Measurements from ENCODE around the gene TMEM200A.

DNA sequence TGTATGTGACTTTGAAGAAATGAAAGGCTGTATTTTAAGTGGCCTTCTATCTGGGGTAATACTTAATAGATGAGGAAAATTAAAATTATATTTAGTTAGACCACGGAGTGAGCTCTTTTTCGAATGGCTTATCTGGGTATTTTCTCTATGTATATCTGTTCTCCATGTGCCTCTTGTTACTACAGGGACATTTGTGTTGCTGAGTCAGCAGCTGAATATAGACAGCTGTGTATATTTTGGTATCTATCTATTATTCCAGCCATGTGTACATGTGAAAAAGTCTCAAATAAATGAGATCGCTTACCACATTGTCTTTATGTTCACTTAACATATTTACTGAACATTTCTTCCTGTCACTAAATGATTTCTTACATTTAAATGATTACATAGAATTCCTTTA is 57.2 kb downstream of the TMEM200A start:
- no peak for TF ChIP-seq POLR2A (IDR thresholded peaks at IDR 0.05)
- TF ChIP-seq, protein P1, sequence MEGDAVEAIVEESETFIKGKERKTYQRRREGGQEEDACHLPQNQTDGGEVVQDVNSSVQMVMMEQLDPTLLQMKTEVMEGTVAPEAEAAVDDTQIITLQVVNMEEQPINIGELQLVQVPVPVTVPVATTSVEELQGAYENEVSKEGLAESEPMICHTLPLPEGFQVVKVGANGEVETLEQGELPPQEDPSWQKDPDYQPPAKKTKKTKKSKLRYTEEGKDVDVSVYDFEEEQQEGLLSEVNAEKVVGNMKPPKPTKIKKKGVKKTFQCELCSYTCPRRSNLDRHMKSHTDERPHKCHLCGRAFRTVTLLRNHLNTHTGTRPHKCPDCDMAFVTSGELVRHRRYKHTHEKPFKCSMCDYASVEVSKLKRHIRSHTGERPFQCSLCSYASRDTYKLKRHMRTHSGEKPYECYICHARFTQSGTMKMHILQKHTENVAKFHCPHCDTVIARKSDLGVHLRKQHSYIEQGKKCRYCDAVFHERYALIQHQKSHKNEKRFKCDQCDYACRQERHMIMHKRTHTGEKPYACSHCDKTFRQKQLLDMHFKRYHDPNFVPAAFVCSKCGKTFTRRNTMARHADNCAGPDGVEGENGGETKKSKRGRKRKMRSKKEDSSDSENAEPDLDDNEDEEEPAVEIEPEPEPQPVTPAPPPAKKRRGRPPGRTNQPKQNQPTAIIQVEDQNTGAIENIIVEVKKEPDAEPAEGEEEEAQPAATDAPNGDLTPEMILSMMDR (IDR thresholded peaks at IDR 0.05): no peak
- TF ChIP-seq POLR2AphosphoS5 (IDR thresholded peaks at IDR 0.05): no peak
